ENCODE results near the gene ANKRD33.

DNA sequence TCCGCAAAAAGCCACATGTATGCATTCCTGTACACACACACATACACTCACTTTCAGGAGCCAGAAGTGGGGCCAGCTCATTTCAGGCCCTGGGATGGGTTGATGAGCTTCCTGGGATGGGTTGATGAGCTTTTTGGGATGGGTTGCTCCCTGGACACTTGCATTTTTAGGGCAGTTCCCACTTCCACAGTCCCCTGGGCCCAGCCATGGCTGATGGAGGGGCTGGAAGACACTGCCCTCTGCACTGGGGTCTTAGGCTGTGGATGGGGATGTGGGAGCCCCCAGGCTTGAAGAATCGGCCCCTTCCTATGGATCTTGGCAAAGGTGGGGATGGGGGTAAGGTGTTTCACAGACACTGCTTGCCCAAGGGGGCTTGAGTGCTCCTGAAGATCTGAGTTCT is 32.1 kb downstream of the ANKRD33 start:
- no peak for TF ChIP-seq POLR2A (IDR thresholded peaks at IDR 0.05)
- TF ChIP-seq, protein P1, sequence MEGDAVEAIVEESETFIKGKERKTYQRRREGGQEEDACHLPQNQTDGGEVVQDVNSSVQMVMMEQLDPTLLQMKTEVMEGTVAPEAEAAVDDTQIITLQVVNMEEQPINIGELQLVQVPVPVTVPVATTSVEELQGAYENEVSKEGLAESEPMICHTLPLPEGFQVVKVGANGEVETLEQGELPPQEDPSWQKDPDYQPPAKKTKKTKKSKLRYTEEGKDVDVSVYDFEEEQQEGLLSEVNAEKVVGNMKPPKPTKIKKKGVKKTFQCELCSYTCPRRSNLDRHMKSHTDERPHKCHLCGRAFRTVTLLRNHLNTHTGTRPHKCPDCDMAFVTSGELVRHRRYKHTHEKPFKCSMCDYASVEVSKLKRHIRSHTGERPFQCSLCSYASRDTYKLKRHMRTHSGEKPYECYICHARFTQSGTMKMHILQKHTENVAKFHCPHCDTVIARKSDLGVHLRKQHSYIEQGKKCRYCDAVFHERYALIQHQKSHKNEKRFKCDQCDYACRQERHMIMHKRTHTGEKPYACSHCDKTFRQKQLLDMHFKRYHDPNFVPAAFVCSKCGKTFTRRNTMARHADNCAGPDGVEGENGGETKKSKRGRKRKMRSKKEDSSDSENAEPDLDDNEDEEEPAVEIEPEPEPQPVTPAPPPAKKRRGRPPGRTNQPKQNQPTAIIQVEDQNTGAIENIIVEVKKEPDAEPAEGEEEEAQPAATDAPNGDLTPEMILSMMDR (IDR thresholded peaks at IDR 0.05) = no peak

Data from esophagus squamous epithelium (tissue), 4 donors.